Measurements from ENCODE around the gene CCDC141.

DNA sequence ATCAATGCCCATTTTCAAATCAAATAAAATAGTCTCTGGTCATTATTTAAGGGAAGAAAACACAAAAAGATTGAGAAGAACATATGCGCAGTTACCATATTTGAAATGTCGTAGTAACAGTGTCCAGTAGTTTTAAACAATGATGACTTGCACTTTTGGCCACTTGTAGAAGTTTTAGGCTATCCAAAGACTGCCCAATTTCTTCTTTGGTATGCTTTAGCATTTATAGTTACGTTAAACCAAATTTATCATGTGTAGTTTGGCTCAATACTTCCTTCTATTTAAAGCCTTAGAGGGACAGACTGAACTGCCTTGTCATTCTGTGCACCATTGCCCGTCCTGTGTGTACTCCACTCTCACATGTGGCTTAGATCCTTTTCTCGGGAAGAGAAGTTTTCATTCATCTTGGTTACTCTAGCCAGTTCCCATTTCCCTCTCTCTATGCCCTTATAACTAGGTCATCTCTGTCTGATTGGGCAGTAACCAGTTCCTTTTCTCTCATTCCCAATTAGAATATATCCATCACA lies 157.9 kb downstream of the CCDC141 start:
- TF ChIP-seq POLR2AphosphoS5 (IDR thresholded peaks at IDR 0.05; ENCODE audit: low read depth, low read length), result no peak
- TF ChIP-seq SIN3A (IDR thresholded peaks at IDR 0.05; ENCODE audit: borderline replicate concordance, insufficient read depth, low read length), result no peak
- TF ChIP-seq TAF1 (IDR thresholded peaks at IDR 0.05; ENCODE audit: borderline replicate concordance, insufficient read depth, low read length), result no peak
